ENCODE data around the gene MYLK.
A peak's percentile ranks its signal among the peaks of the same experiment; 100 is the strongest.

MYLK gene

GRCh38 chr3:123637131-123637530, 247.0 kb downstream of the MYLK start:
- no peak for DNase-seq

- peak; percentile 36 for DNase-seq
These were observed 247.7 kb downstream of the MYLK start for GRCh38 chr3:123636431-123636841.

GRCh38 chr3:123635717-123636116, 248.4 kb downstream of the MYLK start:
- DNase-seq, result no peak

GRCh38 chr3:123635217-123635616, 248.9 kb downstream of the MYLK start:
- DNase-seq, result no peak

GRCh38 chr3:123634149-123635051, 249.7 kb downstream of the MYLK start:
- no peak for DNase-seq

DNA sequence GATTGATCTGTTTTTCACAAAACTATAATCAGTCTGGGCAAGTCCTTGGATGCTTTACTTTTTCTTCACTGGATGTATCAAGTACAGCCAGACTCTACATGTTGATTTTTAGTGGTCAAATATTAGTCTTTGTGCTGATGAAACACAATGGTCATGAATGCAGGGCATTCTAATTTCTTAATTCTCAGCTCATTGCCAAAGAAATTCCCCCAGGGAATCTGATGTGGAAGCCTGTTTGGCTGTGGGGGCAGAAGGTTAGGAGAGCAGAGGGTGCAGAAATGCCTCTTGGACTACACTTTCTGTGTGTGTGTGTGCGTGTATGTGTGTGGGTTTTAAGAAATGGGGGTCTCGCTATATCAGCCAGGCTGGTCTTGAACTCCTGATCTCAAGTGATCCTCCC, 250.6 kb downstream of the MYLK start:
- no peak for DNase-seq

DNA sequence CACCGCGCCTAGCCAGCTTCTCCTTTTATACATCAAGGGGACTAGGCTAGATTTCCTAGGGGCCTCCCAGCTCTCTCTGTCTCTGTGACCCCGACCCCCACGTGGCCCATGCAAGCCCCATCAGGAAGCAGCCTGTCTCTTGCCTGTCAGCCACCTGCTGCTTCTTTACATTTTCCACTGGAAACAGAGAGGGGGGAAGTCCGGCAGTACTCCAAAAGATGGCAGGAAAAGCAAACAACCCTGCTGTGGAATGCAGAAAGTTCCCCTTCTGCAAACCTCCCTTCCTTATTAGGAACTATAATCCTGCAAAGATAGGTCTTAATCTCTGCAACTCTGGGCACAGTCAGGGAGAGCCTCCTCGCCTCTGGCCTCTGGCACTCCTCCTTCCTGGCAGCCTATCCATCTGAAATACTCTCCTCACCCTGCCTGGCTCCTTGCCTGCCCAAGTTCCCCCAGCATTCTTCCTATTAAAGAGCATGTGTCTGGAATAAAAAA, 251.9 kb downstream of the MYLK start:
- DNase-seq, result no peak

GRCh38 chr3:123629747-123630047, 254.4 kb downstream of the MYLK start:
- DNase-seq, result no peak

- no peak for DNase-seq
These were observed 255.0 kb downstream of the MYLK start for GRCh38 chr3:123628996-123629746.

- DNase-seq, result no peak
These were observed 256.2 kb downstream of the MYLK start for GRCh38 chr3:123627673-123628670.

DNA sequence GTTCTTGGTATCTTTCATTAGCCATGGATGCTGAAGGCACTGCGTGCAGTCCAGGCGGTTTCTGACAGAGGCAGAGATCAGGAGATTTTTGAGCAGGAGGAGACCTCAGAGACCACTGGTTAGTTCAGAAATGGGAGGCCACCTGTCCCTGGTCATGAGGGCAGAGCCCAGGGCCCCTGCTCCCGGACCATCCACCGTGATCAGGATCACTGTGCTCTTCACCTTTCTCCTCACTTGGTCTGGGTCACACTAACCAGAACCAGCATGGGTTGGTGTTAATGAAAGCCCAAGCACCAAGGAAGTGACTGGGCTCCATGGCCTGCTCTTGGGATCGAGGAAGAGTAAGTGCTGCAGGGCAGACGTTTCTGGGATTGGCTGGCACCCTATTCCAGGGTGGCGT, 257.3 kb downstream of the MYLK start:
- no peak for DNase-seq

- DNase-seq, result no peak
These were observed 259.8 kb downstream of the MYLK start for GRCh38 chr3:123624302-123624701.

DNA sequence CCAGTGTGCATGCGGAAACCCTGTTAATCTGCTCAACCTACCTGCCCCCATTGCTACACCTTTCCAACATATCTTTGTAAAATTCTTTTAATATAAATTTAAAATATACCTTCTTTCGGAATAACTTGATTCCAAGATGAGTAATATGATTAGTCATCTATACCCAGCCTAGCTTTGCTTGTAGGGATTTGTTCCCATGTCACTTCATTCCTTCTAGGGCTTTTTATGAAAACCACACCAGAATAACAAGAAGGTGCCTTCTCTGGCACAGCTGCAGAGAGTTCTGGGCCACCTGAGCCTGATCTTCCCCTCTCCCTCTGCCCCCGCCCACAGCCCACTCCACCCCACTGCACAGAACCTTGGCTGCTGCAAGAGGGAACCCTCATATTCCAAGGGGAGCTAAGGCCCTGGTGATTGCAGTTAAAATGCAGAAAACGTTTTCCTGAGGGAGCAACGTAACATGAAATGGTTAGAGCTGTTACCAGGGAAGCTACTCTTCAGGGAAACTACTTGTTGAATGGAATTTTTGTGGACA, 260.7 kb downstream of the MYLK start:
- DNase-seq, result no peak

GRCh38 chr3:123622766-123623165, 261.4 kb downstream of the MYLK start:
- no peak for DNase-seq

DNA sequence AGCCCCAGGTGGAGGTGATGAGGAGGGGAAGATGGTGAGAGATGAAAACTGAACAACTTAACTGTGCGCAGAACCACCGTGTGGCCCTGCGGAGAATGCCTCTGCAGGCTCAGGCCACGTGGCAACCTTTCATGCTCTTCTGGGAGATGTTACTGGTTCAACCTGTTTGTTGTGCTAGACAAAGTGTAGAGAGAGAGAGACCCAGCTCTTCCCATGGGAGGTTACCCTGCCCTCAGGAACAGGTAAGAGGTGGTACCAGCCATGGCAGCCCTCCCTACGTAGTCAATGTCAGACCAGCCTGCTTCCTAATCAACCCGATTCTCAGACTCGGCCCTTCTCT, 262.3 kb downstream of the MYLK start:
- DNase-seq, result peak; percentile 12

DNA sequence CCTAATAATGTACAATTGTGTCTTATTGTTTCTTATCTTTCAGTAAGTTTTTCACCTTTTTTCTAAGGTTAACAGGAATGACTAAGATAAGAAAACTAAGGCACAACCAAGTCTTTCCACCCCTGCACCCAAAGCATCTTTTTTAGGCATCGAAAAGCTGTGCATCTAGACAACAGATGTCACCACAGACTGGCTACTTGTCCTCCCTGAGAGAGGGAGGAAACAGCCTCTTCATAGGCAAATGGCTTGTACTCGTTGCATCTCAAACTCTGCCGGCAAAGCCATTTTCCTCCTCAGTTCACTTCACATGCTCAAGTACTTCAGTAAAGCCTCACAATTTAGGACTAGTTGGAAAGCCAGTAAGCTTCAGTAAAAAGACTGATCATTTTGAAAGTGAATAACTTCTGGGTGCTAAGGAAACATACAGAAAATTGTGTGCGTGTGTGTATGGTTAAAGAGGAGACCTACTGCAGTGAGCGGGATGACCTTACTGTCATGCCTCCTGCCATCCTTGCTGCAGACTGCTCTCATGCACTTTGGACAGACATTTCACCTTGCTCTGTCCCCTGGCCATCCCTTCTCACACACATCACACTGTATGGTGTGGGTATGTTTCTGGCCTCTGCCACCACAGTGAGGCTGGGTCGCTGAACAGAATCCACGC, 262.8 kb downstream of the MYLK start:
- DNase-seq, result no peak

GRCh38 chr3:123620343-123620742, 263.8 kb downstream of the MYLK start:
- DNase-seq, result no peak

DNA sequence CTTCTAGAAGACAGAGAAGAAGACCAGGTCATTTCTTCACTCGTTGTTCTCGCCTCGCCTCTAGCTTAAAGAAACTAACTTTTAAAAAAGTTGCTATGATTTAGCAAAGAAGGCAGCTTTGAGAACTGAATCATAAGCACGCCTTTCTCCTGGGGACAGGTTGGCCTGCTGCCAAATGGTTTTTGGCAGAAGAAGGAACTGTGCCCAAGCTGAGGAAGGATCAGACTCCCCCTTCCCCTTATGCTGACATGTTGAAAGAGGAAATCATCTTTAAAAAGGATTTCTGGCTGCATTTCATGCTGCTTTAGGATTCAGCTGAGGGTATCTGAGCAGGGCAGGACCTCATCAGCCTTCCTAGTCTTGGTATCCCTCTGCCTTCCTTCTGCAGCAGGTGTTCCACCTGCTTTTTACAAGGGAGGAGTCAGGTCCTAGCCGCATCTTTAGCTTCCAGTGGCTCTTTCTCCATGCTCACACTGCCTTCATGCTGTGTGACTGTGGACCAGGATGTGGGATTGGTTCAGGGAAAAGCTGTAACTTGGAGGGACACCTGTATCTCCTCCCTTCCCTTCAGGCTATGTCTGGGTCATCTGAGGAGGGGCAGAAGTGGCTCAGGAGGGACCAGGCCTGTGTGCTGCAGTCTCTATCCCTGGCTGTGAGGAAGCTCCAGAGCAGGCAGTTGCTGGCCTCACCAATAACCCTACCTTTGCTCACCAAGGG, 265.2 kb downstream of the MYLK start:
- DNase-seq, result no peak

DNA sequence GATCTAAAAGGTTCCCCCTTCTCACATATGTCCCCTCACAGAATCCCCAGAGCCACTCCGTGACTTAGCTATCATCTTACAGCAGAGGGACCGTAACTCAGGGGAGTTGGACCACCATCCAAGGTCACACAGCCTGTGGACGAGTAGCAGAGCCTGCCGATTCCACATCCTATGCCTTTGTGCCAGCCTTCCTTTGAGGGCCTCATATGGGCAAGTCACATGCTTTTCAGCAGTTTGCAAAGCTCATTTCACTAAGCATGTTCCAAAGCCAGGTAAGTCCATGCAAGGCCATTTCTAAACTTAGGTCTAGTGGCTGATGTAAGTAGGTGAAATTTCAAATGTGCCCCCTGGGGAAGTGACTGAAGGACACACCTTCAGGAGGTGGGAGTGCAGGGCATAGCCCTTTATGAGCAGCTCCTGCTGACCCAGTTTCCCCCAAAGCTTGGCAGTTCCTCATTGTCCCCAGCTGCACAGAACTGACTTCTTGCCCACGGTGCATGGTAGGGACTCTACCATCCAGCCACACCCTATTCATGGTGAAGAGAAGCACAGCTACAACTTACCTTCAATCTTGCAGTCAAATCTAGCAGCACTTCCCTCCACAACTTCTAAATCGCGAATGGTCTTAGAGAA, 265.9 kb downstream of the MYLK start:
- DNase-seq, result no peak

DNA sequence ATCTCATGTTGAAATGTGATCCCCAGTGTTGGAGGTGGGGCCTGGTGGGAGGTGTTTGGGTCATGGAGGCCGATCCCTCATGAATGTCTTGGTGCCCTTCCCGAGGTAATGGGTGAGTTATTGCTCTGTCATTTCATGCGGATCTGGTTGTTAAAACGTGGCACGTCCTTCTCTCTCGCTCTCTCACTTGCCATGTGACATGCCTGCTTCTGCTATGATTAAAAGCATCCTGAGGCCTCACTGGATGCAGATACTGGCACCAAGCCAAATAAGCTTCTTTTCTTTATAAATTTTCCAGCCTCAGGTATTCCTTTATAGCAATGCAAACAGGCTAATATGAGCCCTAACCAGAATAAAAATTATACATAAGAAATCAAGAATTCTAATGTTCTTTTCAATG, 267.5 kb downstream of the MYLK start:
- DNase-seq, result no peak

- DNase-seq, result no peak
These were observed 270.6 kb downstream of the MYLK start for GRCh38 chr3:123613543-123613942.
